ENCODE results near the gene JPH3.

- TF ChIP-seq EZH2 (IDR thresholded peaks at IDR 0.05; ENCODE audit: insufficient read depth, poor library complexity, severe bottlenecking) (no peak), EZH2phosphoT487 (IDR thresholded peaks at IDR 0.05; ENCODE audit: insufficient read depth, low read depth) (no peak)
Measured at GRCh38 chr16:87558682-87559081, 43.6 kb upstream of the JPH3 start.
